Activated CD8-positive, alpha-beta T cell treated with anti-CD3 and anti-CD28 coated beads for 36 hours (primary cell): ENCODE measurements around the gene RAD51B. TPM values are rescaled to one million over a fixed set of nuclear protein-coding genes. Genes with fewer than 3 reads are reported as not detected.

Experiments used
- ATAC-seq: fragments of 200-7000 bp; cut with Tn5 transposase; one replicate; pipeline ENCODE4 v1.10.0; 2021; ENCODE audit warnings: mild to moderate bottlenecking, moderate library complexity
- CTCF ChIA-PET: fragments of 350-600 bp; sonication (Branson Sonifier 250); formaldehyde crosslinking; loops from one replicate; lab custom pipeline; 2021; ENCODE audit warnings: antibody characterized with exemption; lab: Charles Lee
- POLR2A ChIA-PET: fragments of 350-600 bp; sonication (Branson Sonifier 250); formaldehyde crosslinking; loops from one replicate; lab custom pipeline; 2021; ENCODE audit warnings: antibody characterized with exemption; lab: Charles Lee
- DNase-seq: peaks from one replicate; pipeline ENCODE4 v3.0.0-alpha.2; 2020
- H3K27ac Mint-ChIP-seq: one replicate; pipeline ENCODE4 v1.8.0; 2021; ENCODE audit warnings: mild to moderate bottlenecking, mixed read lengths
- H3K27me3 Mint-ChIP-seq: one replicate; pipeline ENCODE4 v1.8.0; 2021; ENCODE audit warnings: mixed read lengths
- H3K36me3 Mint-ChIP-seq: one replicate; pipeline ENCODE4 v1.8.0; 2021; ENCODE audit warnings: low read depth, mixed read lengths
- H3K4me1 Mint-ChIP-seq: one replicate; pipeline ENCODE4 v1.8.0; 2021; ENCODE audit warnings: low read depth, mixed read lengths
- H3K4me3 Mint-ChIP-seq: one replicate; pipeline ENCODE4 v1.8.0; 2021; ENCODE audit warnings: mild to moderate bottlenecking, moderate library complexity, mixed read lengths
- H3K9me3 Mint-ChIP-seq: one replicate; pipeline ENCODE4 v1.8.0; 2021; ENCODE audit warnings: mixed read lengths
- intact Hi-C: fragments of 100-400 bp; cut with micrococcal nuclease; formaldehyde crosslinking; loops from one replicate; pipeline ENCODE4 v1.10.0; 2022
- total RNA-seq, 2 experiments: library from RNA; stranded (reverse); gene quantifications; one replicate each; pipeline ENCODE4 v1.2.3, GENCODE V29; 2021
- TF ChIP-seq, protein P1 (sequence below): fragments of 200-600 bp; IDR thresholded peaks from one replicate; pipeline ENCODE4 v1.8.0; 2022; ENCODE audit warnings: antibody characterized with exemption, mild to moderate bottlenecking

RAD51B gene
- total RNA-seq, 2 experiments from 2014 or later = 38.2 to 40.6 TPM

DNA sequence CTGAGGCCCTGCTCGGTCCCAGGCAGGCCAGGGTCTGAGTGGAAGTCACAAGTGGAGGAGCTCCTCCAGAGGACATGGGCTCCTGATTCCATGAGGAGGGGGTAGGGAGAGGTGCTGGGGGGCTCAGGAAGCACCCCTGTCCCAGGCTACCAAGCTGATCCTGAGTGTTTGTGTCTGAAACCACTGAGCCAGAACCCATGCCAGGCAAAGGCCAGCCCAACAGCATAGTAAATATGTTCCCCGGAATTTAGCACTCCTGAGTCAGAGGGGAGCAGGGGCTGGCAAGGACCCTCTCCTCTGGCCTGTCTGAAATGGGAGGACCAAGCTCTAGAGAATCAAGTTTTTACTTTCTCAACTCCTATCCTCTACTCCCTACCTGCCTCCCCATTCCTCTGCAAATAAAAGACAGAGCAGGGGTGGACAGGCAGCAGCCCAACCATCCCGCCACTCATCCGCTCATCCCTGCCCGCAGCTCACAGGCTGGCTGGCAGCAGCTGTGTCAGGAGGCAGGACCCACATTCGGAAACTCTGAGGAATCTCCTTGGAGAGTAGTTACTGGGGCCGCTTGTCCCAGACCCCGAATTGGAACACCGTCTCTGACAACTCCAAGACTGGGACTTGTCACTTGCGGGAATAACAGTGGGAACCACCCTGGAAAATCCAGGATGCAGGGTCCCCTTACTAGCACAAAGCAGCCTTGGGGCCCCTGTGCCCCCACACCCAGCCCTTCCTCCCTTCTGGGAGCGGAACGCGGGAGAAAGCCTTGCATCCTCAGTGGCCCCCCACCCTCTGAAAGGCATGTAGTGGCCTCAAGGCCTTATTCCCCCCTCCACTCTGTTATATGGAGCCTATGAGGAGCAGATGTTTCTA, 870.7 kb downstream of the RAD51B start:
- Mint-ChIP-seq H3K27ac (no peak overlapping the region), H3K4me1 (peaks cover 20% of the 10 kb centered on the region), H3K9me3 (no peaks in the 10 kb centered on the region), H3K4me3 (no peak overlapping the region), H3K27me3 (no peaks in the 10 kb centered on the region), H3K36me3 (no peaks in the 10 kb centered on the region)
- DNase-seq (no peak), ATAC-seq (no peak)
- intact Hi-C loops = no loop called here
- TF ChIP-seq, protein P1, sequence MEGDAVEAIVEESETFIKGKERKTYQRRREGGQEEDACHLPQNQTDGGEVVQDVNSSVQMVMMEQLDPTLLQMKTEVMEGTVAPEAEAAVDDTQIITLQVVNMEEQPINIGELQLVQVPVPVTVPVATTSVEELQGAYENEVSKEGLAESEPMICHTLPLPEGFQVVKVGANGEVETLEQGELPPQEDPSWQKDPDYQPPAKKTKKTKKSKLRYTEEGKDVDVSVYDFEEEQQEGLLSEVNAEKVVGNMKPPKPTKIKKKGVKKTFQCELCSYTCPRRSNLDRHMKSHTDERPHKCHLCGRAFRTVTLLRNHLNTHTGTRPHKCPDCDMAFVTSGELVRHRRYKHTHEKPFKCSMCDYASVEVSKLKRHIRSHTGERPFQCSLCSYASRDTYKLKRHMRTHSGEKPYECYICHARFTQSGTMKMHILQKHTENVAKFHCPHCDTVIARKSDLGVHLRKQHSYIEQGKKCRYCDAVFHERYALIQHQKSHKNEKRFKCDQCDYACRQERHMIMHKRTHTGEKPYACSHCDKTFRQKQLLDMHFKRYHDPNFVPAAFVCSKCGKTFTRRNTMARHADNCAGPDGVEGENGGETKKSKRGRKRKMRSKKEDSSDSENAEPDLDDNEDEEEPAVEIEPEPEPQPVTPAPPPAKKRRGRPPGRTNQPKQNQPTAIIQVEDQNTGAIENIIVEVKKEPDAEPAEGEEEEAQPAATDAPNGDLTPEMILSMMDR = no peak
- ChIA-PET CTCF (no interaction called here), POLR2A (no interaction called here)

DNA sequence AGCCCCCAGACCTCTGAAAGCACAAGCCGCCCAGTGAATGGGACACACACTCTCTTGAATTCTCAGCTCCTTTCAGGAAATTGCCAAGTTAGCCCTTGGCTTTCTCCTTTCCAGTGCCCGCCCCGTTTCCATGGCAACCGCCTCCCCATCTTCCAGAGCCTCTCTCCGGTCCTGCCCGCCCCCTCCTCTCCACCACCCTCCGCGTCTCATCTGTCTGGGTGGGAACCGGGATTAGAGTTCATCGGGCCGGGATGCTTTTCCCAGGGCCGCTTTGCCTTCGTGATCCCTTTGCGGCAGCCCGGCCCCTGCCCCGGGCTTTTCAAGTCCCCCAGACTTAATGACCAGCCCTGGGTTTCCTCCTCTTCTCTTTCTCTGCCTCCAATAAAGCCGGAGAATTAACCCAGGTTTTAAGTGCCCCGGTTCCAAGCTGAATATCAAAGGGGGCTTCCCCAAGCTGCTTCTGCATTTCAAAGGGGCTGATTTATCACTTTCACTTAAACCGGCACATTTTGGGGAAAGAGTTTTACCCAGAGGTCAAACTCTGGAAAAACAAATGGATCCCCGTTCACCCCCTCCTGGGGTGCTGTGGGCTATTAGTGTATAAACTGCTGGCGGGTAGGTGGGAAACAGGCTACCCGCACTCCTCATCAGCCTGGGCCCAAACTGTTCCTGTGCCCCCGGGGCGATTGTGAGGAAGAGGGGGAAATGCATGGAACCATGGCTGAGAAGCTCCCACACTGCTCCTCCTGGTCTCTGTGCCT, 871.6 kb downstream of the RAD51B start:
- DNase-seq (no peak), ATAC-seq (no peak)
- Mint-ChIP-seq H3K4me1 (peaks cover 19% of the 10 kb centered on the region), H3K27me3 (no peaks in the 10 kb centered on the region), H3K9me3 (no peaks in the 10 kb centered on the region), H3K4me3 (no peak overlapping the region), H3K27ac (no peak overlapping the region), H3K36me3 (no peaks in the 10 kb centered on the region)
- POLR2A ChIA-PET = no interaction called here
- intact Hi-C loops = no loop called here
- CTCF ChIA-PET = no interaction called here
- TF ChIP-seq, protein P1 = no peak

DNA sequence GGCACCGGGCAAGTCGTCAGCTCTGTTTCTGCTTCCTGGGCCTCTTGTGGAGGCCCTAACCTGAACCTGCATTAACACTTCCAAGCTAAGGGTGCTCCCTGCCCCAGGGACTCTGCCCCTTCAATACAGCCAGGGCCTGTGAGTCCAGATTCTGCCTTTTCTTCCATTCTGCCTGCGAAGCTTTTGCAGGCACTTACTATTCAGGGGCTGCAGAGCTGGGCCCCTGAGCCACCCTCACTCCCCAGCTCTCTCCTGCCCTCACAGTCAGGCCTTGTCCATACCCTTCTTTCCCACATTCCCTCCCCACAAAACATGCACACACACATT, 872.2 kb downstream of the RAD51B start:
- CTCF ChIA-PET = no interaction called here
- no peaks in the 10 kb centered on the region for H3K27me3 Mint-ChIP-seq
- no peak overlapping the region for H3K27ac Mint-ChIP-seq
- H3K4me3 Mint-ChIP-seq = no peak overlapping the region
- H3K36me3 Mint-ChIP-seq = no peaks in the 10 kb centered on the region
- ATAC-seq (no peak), DNase-seq (no peak)
- H3K4me1 Mint-ChIP-seq = peaks cover 14% of the 10 kb centered on the region
- intact Hi-C loops = no loop called here
- POLR2A ChIA-PET = no interaction called here
- TF ChIP-seq, protein P1 = no peak
- H3K9me3 Mint-ChIP-seq = no peaks in the 10 kb centered on the region

DNA sequence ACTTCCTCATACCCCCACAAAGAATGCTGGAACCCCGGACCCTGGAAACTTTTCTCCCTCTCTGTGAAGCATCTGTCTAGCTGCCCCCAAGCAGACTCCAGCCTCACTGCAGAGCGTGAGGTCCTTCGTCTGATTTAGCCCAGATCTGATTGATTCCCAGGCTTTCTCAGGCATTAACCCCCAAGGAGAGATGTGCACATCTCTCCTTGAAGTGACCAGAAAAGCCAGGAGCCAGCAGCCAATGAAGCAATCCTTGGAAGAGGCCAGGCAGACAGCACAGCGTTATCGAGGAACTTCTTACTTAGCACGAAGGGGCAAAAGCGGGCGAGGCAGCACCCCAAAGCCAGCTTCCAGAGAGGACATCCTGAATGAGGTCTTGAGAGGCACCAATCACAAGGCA, 872.6 kb downstream of the RAD51B start:
- H3K27ac Mint-ChIP-seq = no peak overlapping the region

More for the DNA sequence above, 872.6 kb downstream of the RAD51B start:
- DNase-seq (no peak), ATAC-seq (no peak)
- CTCF ChIA-PET = no interaction called here
- H3K9me3 Mint-ChIP-seq = no peaks in the 10 kb centered on the region
- POLR2A ChIA-PET = no interaction called here
- no peaks in the 10 kb centered on the region for H3K27me3 Mint-ChIP-seq
- TF ChIP-seq, protein P1 = no peak
- no peaks in the 10 kb centered on the region for H3K36me3 Mint-ChIP-seq
- H3K4me1 Mint-ChIP-seq = peaks cover 14% of the 10 kb centered on the region
- no peak overlapping the region for H3K4me3 Mint-ChIP-seq
- intact Hi-C loops = no loop called here
